Gastroesophageal sphincter (tissue), 3 donors: ENCODE measurements around the gene TAS2R14.

Source experiments
- CTCF ChIP-seq, 4 experiments: fragments of 200-600 bp in 2 of 4; fragments of 450-650 bp in 2 of 4; sonication (generic) in 1 of 4; IDR thresholded peaks; one replicate each; pipeline ENCODE4 v1.5.1; 2017 to 2019; ENCODE audit warnings: antibody characterized with exemption in 4 of 4, mild to moderate bottlenecking in 2 of 4, moderate library complexity in 2 of 4
- POLR2A ChIP-seq, 2 donors: fragments of 450-650 bp; IDR thresholded peaks; one replicate each; pipeline ENCODE4 v1.6.1; 2017; ENCODE audit warnings: antibody characterized with exemption in 2 of 2, mild to moderate bottlenecking in 2 of 2, moderate library complexity in 1 of 2

GRCh38 chr12:10904686-10905085 is 34.4 kb downstream of the TAS2R14 start:
- TF ChIP-seq CTCF (IDR thresholded peaks at IDR 0.05) (no peak), POLR2A (IDR thresholded peaks at IDR 0.05) (no peak)
